HFF-Myc (cell line): ENCODE results near the gene SHF.

Source experiments
- DNase-seq: peaks from one replicate; pipeline ENCODE4 v3.0.0-alpha.2; 2011; ENCODE audit warnings: low read depth; ENCODE audit errors: extremely low read depth
- H3K4me3 ChIP-seq: replicated peaks from 2 replicates; pipeline ENCODE4 v1.5.1; 2011; ENCODE audit warnings: low read depth, mild to moderate bottlenecking, control low read depth, low read length
- CTCF ChIP-seq: IDR thresholded peaks from 2 replicates; pipeline ENCODE4 v1.5.1; 2012; ENCODE audit warnings: mild to moderate bottlenecking, low read depth, low read length, control low read depth; ENCODE audit errors: missing control alignments

The SHF gene

GRCh38 chr15:45133561-45133920 lies 54.2 kb downstream of the SHF start:
- TF ChIP-seq CTCF, result no peak
- no peak overlapping the region for H3K4me3 ChIP-seq
- DNase-seq, result no peak

- H3K4me3 ChIP-seq, result no peak overlapping the region
- no peak for DNase-seq
- no peak for TF ChIP-seq CTCF
These were observed 54.8 kb downstream of the SHF start for GRCh38 chr15:45132844-45133560.

GRCh38 chr15:45131510-45131909 lies 56.3 kb downstream of the SHF start:
- no peak for DNase-seq
- TF ChIP-seq CTCF, result no peak
- no peak overlapping the region for H3K4me3 ChIP-seq

GRCh38 chr15:45130291-45131000 lies 57.3 kb downstream of the SHF start:
- no peak overlapping the region for H3K4me3 ChIP-seq
- no peak for DNase-seq
- no peak for TF ChIP-seq CTCF

GRCh38 chr15:45129651-45130129 lies 58.1 kb downstream of the SHF start, which contains the start of the genes DUOX1 and DUOXA1:
Gene DUOX1 (plus strand): TSS chr15:45129994. CDS start chr15:45131967, 1,973 bp downstream.
Gene DUOXA1 (minus strand): TSS chr15:45129879. CDS start chr15:45123014, 6,865 bp downstream.
- no peak within 1 kb of the TSS for H3K4me3 ChIP-seq
- no peak for DNase-seq

More at GRCh38 chr15:45129651-45130129, 58.1 kb downstream of the SHF start, which contains the start of the genes DUOX1 and DUOXA1:
- no peak for TF ChIP-seq CTCF
